HFFc6 (cell line): ENCODE results near the gene SULF2. TPM values are rescaled to one million over a fixed set of nuclear protein-coding genes. Genes with fewer than 3 reads are reported as not detected.
"Not testable (repeated sequence)": the region's sequence is repeated elsewhere in the genome, so short reads cannot be mapped to it uniquely, and the experiment has no call there.

Source experiments
- DNase-seq: peaks from one replicate; pipeline ENCODE4 v3.0.0-alpha.2; 2018
- H3K27ac Mint-ChIP-seq: 2 replicates; pipeline ENCODE4 v1.8.0; 2020; ENCODE audit warnings: mild to moderate bottlenecking, mixed read lengths
- H3K27me3 Mint-ChIP-seq: 2 replicates; pipeline ENCODE4 v1.8.0; 2021; ENCODE audit warnings: mild to moderate bottlenecking, moderate library complexity, mixed read lengths; ENCODE audit not compliant: insufficient read depth
- H3K36me3 Mint-ChIP-seq: 2 replicates; pipeline ENCODE4 v1.8.0; 2021; ENCODE audit warnings: low read depth, mixed read lengths
- H3K4me1 Mint-ChIP-seq: 2 replicates; pipeline ENCODE4 v1.8.0; 2020; ENCODE audit warnings: low read depth, mixed read lengths
- H3K4me3 Mint-ChIP-seq: 2 replicates; pipeline ENCODE4 v1.8.0; 2020; ENCODE audit warnings: mild to moderate bottlenecking, moderate library complexity, mixed read lengths
- H3K9me3 Mint-ChIP-seq: 2 replicates; pipeline ENCODE4 v1.8.0; 2020; ENCODE audit warnings: mild to moderate bottlenecking, mixed read lengths
- CTCF ChIP-seq: fragments of 200-600 bp; sonication (generic); IDR thresholded peaks from 2 replicates; pipeline ENCODE4 v1.5.0; 2021; ENCODE audit warnings: antibody characterized with exemption, mild to moderate bottlenecking
- total RNA-seq, 6 experiments: library from RNA; stranded (reverse); fragmentation: NEBNext Ultra II Directional; extraction: Animal tissue kit (Norgen Biotek cat#: 25700); gene quantifications; 2 replicates in 1 of 6; 3 replicates in 5 of 6; pipeline ENCODE4 v1.2.3, GENCODE V29; 2021

SULF2 gene
- total RNA-seq, 6 experiments from 2014 or later, result 0.23 to 1.3 (median 0.33) TPM

DNA sequence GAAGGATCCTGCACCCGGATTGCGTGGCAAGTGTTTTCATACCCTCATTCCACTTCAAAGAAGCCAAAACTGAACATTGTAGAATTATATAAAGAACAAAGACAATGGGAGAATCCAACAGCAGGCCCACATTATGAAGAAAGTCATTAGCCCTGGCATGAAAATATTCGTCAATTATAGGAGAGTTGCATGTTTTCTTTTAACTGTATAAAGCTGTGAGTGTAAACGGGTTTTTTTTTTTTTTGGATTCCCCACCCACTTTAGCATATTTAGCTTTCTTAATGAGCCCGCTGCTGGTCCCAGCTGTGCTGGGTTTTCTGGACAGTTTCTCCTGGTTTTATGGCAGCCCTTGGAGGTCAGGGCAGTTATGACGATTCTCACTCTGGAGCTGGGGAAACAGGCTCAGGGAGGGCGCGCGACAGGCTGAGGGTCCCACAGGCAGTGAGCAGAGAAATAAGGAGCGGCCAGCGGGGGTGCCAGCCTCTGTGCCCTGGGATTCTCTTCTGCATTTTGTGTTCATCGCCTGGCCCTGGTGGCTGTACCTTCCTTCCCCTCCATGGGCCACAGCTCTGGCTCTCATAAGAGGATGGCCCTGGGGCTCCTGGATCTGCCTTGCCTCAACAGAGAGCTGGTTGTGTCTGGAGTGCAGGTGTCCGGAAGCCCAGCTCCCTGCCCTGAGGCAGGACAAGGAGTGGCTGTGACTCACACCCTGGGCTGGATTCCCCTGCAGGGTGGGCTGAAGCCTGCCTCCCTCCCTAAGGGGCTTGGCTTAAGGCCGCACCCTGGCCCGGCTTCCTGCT is 24.1 kb upstream of the SULF2 start:
- peaks cover 12% of the 10 kb centered on the region for H3K27me3 Mint-ChIP-seq
- no peak overlapping the region for H3K4me3 Mint-ChIP-seq
- no peaks in the 10 kb centered on the region for H3K9me3 Mint-ChIP-seq
- TF ChIP-seq CTCF, result no peak
- no peak for DNase-seq
- no peaks in the 10 kb centered on the region for H3K36me3 Mint-ChIP-seq
- no peak overlapping the region for H3K27ac Mint-ChIP-seq
- no peaks in the 10 kb centered on the region for H3K4me1 Mint-ChIP-seq

GRCh38 chr20:47805951-47806350 is 20.7 kb upstream of the SULF2 start:
- H3K27ac Mint-ChIP-seq, result no peak overlapping the region
- no peaks in the 10 kb centered on the region for H3K9me3 Mint-ChIP-seq
- no peaks in the 10 kb centered on the region for H3K4me1 Mint-ChIP-seq
- no peak for TF ChIP-seq CTCF
- H3K4me3 Mint-ChIP-seq, result no peak overlapping the region
- DNase-seq, result no peak
- no peaks in the 10 kb centered on the region for H3K36me3 Mint-ChIP-seq
- peaks cover 11% of the 10 kb centered on the region for H3K27me3 Mint-ChIP-seq

- H3K4me3 Mint-ChIP-seq, H3K27ac Mint-ChIP-seq, H3K36me3 Mint-ChIP-seq, H3K4me1 Mint-ChIP-seq, H3K9me3 Mint-ChIP-seq, H3K27me3 Mint-ChIP-seq, DNase-seq: not testable (repeated sequence)
These were observed 19.7 kb upstream of the SULF2 start for GRCh38 chr20:47804972-47805371.

- not testable (repeated sequence) for H3K4me1 Mint-ChIP-seq, H3K4me3 Mint-ChIP-seq, H3K9me3 Mint-ChIP-seq, DNase-seq, H3K36me3 Mint-ChIP-seq, H3K27ac Mint-ChIP-seq, H3K27me3 Mint-ChIP-seq
These were observed 19.0 kb upstream of the SULF2 start for GRCh38 chr20:47804224-47804825.

DNA sequence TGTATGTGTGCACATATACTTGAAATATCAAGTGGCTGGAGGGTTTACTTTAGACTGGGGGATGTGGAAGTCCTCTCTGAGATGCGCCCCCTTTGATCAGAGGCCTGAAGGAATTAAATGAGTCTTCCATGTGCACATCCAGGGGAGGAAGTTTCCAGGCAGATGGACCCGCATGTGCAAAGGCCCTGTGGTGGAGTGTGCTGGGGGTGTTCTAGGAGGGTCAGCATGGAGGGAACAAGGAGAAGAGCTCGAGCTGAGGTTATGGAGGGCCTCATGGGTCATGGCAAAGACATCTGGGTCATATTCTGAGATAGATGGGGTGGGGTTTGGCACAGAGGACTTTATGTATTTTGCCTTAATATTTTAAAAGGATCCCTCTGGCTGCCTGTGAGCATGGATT is 17.7 kb upstream of the SULF2 start:
- no peak for TF ChIP-seq CTCF
- Mint-ChIP-seq H3K9me3 (no peaks in the 10 kb centered on the region), H3K27me3 (peaks cover 14% of the 10 kb centered on the region), H3K36me3 (no peaks in the 10 kb centered on the region), H3K27ac (no peak overlapping the region), H3K4me1 (no peaks in the 10 kb centered on the region), H3K4me3 (no peak overlapping the region)
- no peak for DNase-seq

DNA sequence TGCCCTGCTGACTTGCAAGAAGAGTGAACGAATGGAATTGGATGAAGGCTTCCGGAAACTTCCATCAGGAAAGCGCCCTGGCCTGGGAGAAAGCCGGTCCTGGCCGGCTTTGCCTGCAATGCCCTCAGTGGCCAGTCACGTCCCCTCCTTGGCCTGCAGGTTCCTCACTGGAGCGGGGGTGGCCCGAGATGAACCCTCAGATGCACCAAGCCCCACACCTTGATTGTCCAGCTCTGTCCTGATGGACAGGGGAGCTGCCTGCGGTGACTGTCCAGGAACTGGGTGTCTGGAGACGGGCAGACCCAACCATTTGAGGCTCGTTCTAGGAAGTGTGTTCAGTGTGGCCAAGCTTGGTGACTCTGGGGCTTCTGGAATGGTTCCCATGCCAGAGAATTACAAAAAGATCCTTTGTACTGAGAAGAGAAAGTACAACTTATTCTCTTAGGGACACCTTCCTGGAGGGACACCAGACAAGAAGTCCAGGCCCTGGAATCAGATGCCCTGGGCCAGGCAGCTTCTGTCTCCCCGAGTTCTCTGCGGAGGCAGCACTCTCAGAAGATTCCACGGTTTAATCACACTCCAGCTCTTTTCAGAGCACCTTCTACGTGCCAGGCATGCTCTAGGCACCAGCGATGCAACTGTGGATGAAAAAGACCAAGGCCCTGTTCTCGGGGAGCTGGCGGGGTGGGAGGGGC is 17.1 kb upstream of the SULF2 start:
- H3K9me3 Mint-ChIP-seq, result no peaks in the 10 kb centered on the region
- H3K27ac Mint-ChIP-seq, result no peak overlapping the region
- H3K4me3 Mint-ChIP-seq, result no peak overlapping the region
- DNase-seq, result no peak
- TF ChIP-seq CTCF, result no peak
- H3K36me3 Mint-ChIP-seq, result no peaks in the 10 kb centered on the region
- no peaks in the 10 kb centered on the region for H3K4me1 Mint-ChIP-seq
- peaks cover 11% of the 10 kb centered on the region for H3K27me3 Mint-ChIP-seq
